A549 (cell line): Measurements from ENCODE around the gene ZMYND8. TPM values are rescaled to one million over a fixed set of nuclear protein-coding genes. Genes with fewer than 3 reads are reported as not detected.

Experiments used
- ATAC-seq, 2 experiments: fragments of 200-7000 bp in 1 of 2; fragments of >200 bp in 1 of 2; cut with Nextera tagmentation in 1 of 2; cut with Tn5 transposase in 1 of 2; 3 replicates each; pipeline versions ENCODE4 v1.8.0 to v1.9.1; 2018 to 2020; ENCODE audit warnings: mild to moderate bottlenecking in 1 of 2, moderate library complexity in 1 of 2
- CTCF ChIA-PET: fragments of 300-600 bp; sonication (Branson Sonifier 250); formaldehyde crosslinking; extraction: SDS; loops from one replicate; lab custom pipeline; 2021; ENCODE audit warnings: antibody characterized with exemption, inconsistent platforms; lab: Yijun Ruan, JAX
- POLR2A ChIA-PET: fragments of 350-600 bp; formaldehyde crosslinking; extraction: SDS; loops from one replicate; lab custom pipeline; 2021; ENCODE audit warnings: antibody characterized with exemption, inconsistent platforms; lab: Yijun Ruan, JAX
- DNase-seq, 2 experiments: peaks; one replicate each; pipeline versions ENCODE4 v3.0.0 to v3.0.0-alpha.2; 2011 to 2016; ENCODE audit warnings: low read depth in 1 of 2, low spot score in 1 of 2
- FAIRE-seq: peaks from 2 replicates; lab custom pipeline; 2011; peaks lifted over from hg19 to GRCh38; lab: Jason Lieb, UNC
- H3K27ac ChIP-seq, 2 experiments: fragments of >200 bp; sonication (Bioruptor Twin); formaldehyde crosslinking; 3 replicates each; pipeline ENCODE4 v1.5.1; 2016 to 2017
- H3K4me1 ChIP-seq: fragments of >200 bp; sonication (Bioruptor Twin); formaldehyde crosslinking; 3 replicates; pipeline ENCODE4 v1.6.1; 2016
- H3K4me2 ChIP-seq: fragments of >200 bp; sonication (Bioruptor Twin); formaldehyde crosslinking; 3 replicates; pipeline ENCODE4 v1.6.1; 2016
- H3K4me3 ChIP-seq: fragments of >200 bp; sonication (Bioruptor Twin); formaldehyde crosslinking; 3 replicates; pipeline ENCODE4 v1.5.1; 2016
- H3K9me3 ChIP-seq: fragments of >200 bp; sonication (Bioruptor Twin); formaldehyde crosslinking; 3 replicates; pipeline ENCODE4 v1.6.1; 2016
- BCL3 ChIP-seq: fragments of >200 bp; sonication (Bioruptor Twin); formaldehyde crosslinking; IDR thresholded peaks from 3 replicates; pipeline ENCODE4 v1.6.1; 2016
- BHLHE40 ChIP-seq: IDR thresholded peaks from 2 replicates; pipeline ENCODE4 v1.6.1; 2012; ENCODE audit warnings: low read depth, low read length, inconsistent platforms
- CBX2 ChIP-seq: fragments of 200-600 bp; sonication (generic); IDR thresholded peaks from 2 replicates; pipeline ENCODE4 v1.6.1; 2016; ENCODE audit warnings: low read depth, mild to moderate bottlenecking, borderline replicate concordance
- CHD2 ChIP-seq: fragments of 150-350 bp; IDR thresholded peaks from 2 replicates; pipeline ENCODE4 v1.6.1; 2014; ENCODE audit warnings: low read length; ENCODE audit not compliant: partially characterized antibody
- CTCF ChIP-seq: fragments of >200 bp; sonication (Bioruptor Twin); formaldehyde crosslinking; IDR thresholded peaks from 3 replicates; pipeline ENCODE4 v1.5.1; 2016
- EHMT2 ChIP-seq: fragments of 200-600 bp; sonication (generic); IDR thresholded peaks from 2 replicates; pipeline ENCODE4 v1.6.1; 2016; ENCODE audit warnings: antibody characterized with exemption, low read depth, mild to moderate bottlenecking, moderate library complexity
- ELK1 ChIP-seq: fragments of 150-350 bp; IDR thresholded peaks from 2 replicates; pipeline ENCODE4 v1.6.1; 2014; ENCODE audit warnings: low read depth, mild to moderate bottlenecking, low read length
- EP300 ChIP-seq, 2 experiments: fragments of >200 bp; sonication (Bioruptor Twin); formaldehyde crosslinking; IDR thresholded peaks; 2 replicates in 1 of 2; 3 replicates in 1 of 2; pipeline ENCODE4 v1.6.1; 2016 to 2017
- ESRRA ChIP-seq: fragments of 150-350 bp; IDR thresholded peaks from 2 replicates; pipeline ENCODE4 v1.6.1; 2014; ENCODE audit warnings: mild to moderate bottlenecking, low read length, borderline replicate concordance
- GATA3 ChIP-seq: IDR thresholded peaks from 2 replicates; pipeline ENCODE4 v1.6.1; 2012; ENCODE audit warnings: borderline replicate concordance
- HES2 ChIP-seq: fragments of >200 bp; sonication (Bioruptor Twin); formaldehyde crosslinking; IDR thresholded peaks from 2 replicates; pipeline ENCODE4 v1.6.1; 2016
- HEYL ChIP-seq: fragments of 250-450 bp; sonication (Bioruptor Pico); IDR thresholded peaks from 2 replicates; pipeline ENCODE4 v1.8.0; 2021; ENCODE audit warnings: mild to moderate bottlenecking, moderate library complexity
- MAZ ChIP-seq: fragments of 150-350 bp; IDR thresholded peaks from 2 replicates; pipeline ENCODE4 v1.6.1; 2014; ENCODE audit warnings: antibody characterized with exemption, low read depth, low read length, borderline replicate concordance
- NR3C1 ChIP-seq: fragments of >200 bp; sonication (Bioruptor Twin); formaldehyde crosslinking; IDR thresholded peaks from 3 replicates; pipeline ENCODE4 v1.6.1; 2017
- PHF8 ChIP-seq: fragments of 200-600 bp; sonication (generic); IDR thresholded peaks from 2 replicates; pipeline ENCODE4 v1.6.1; 2016; ENCODE audit warnings: low read depth, mild to moderate bottlenecking, antibody characterized with exemption, moderate library complexity, borderline replicate concordance
- POLR2A ChIP-seq: IDR thresholded peaks from 2 replicates; pipeline ENCODE4 v1.6.1; 2012; ENCODE audit warnings: mild to moderate bottlenecking, low read length
- POLR2AphosphoS2 ChIP-seq: conservative IDR thresholded peaks from 2 replicates; pipeline ENCODE4 v1.6.1; 2012; ENCODE audit warnings: low read length, improper control_type of control experiment, inconsistent platforms
- RARB ChIP-seq: fragments of 250-450 bp; sonication (Bioruptor Pico); IDR thresholded peaks from 2 replicates; pipeline ENCODE4 v1.8.0; 2021; ENCODE audit warnings: mild to moderate bottlenecking, moderate library complexity
- REST ChIP-seq: fragments of 200-600 bp; sonication (generic); IDR thresholded peaks from 2 replicates; pipeline ENCODE4 v1.6.1; 2016; ENCODE audit warnings: antibody characterized with exemption, mild to moderate bottlenecking, moderate library complexity
- RNF2 ChIP-seq: fragments of 200-600 bp; sonication (generic); IDR thresholded peaks from 2 replicates; pipeline ENCODE4 v1.6.1; 2016; ENCODE audit warnings: low read depth, mild to moderate bottlenecking, antibody characterized with exemption, moderate library complexity, borderline replicate concordance
- SREBF2 ChIP-seq: fragments of 450-650 bp; IDR thresholded peaks from 2 replicates; pipeline ENCODE4 v1.6.1; 2014; ENCODE audit warnings: mild to moderate bottlenecking, moderate library complexity
- TFCP2L1 ChIP-seq: fragments of 250-450 bp; sonication (Bioruptor Pico); IDR thresholded peaks from 2 replicates; pipeline ENCODE4 v1.5.0; 2021; ENCODE audit warnings: mild to moderate bottlenecking
- USF2 ChIP-seq: fragments of 450-650 bp; IDR thresholded peaks from 2 replicates; pipeline ENCODE4 v1.6.1; 2014; ENCODE audit warnings: antibody characterized with exemption
- ZC3H11A ChIP-seq: fragments of 450-650 bp; IDR thresholded peaks from 2 replicates; pipeline ENCODE4 v1.6.1; 2014; ENCODE audit warnings: antibody characterized with exemption, mild to moderate bottlenecking
- ZSCAN20 ChIP-seq: fragments of 250-450 bp; sonication (Bioruptor Pico); IDR thresholded peaks from 2 replicates; pipeline ENCODE4 v1.8.0; 2022; ENCODE audit warnings: mild to moderate bottlenecking, moderate library complexity
- WGBS: methylation state at CpG from one replicate; pipeline ENCODE4 v1.1.6; 2017; ENCODE audit errors: missing lambda C conversion rate; 5-methylcytosine and 5-hydroxymethylcytosine counted together
- polyA plus RNA-seq, 4 experiments: library from polyadenylated mRNA; depleted of rRNA in 3 of 4; stranded (reverse); fragments of >200 nt; fragmentation: RNase III in 1 of 4; extraction: RNeasy Plus Mini Kit Qiagen cat#74134 plus additional on column Dnase treatment in 1 of 4; gene quantifications; 2 replicates in 3 of 4; 3 replicates in 1 of 4; pipeline ENCODE4 v1.2.3, GENCODE V29; 2011 to 2017

The ZMYND8 gene
- polyA plus RNA-seq, 2 of the 4 experiments (the other 2 are of a cell fraction): 10.4 to 24.9 TPM

GRCh38 chr20:47167846-47168245 lies 188.7 kb downstream of the ZMYND8 start (continued):
- TF ChIP-seq BCL3 (no peak), GATA3 (no peak), USF2 (no peak)

GRCh38 chr20:47165376-47165865 lies 191.1 kb downstream of the ZMYND8 start:
- no peak overlapping the region for H3K27ac ChIP-seq
- H3K4me2 ChIP-seq: no peak overlapping the region
- no peaks in the 10 kb centered on the region for H3K4me1 ChIP-seq
- no peak for TF ChIP-seq RNF2
- WGBS: 64% methylated on average over 4 of the region's 4 CpGs
- H3K4me3 ChIP-seq: no peak overlapping the region
- CTCF ChIA-PET: interaction anchor here (0.7 to 2.0 kb wide), 3 partner anchors 9 to 107 kb away, joined by 3 to 8 read pairs (median 4); no protein-coding TSS in a partner anchor
- no peaks in the 10 kb centered on the region; the same call in 2 of the 3 replicates for H3K9me3 ChIP-seq
- FAIRE-seq: no peak
- ATAC-seq: 0 out of 6 replicates have a peak, but pooled peaks of 1 of the 2 experiments have one; percentile 19
- POLR2A ChIA-PET: no interaction called here
- DNase-seq: no peak

GRCh38 chr20:47164140-47164539 lies 192.4 kb downstream of the ZMYND8 start:
- WGBS: 85% methylated on average over 13 of the region's 13 CpGs
- Histone ChIP-seq H3K4me1 (0 out of 3 replicates have a peak, but pooled peaks cover 3% of the 10 kb centered on the region), H3K9me3 (no peaks in the 10 kb centered on the region; the same call in 2 of the 3 replicates), H3K27ac (no peak overlapping the region), H3K4me2 (no peak overlapping the region), H3K4me3 (no peak overlapping the region)
- ChIA-PET POLR2A (no interaction called here), CTCF (interaction anchor here (1.6 kb wide), 1 partner anchor 16 kb away, joined by 6 read pairs; no protein-coding TSS in a partner anchor)
- no peak for DNase-seq
- TF ChIP-seq CBX2 (no peak), ESRRA (no peak), ELK1 (no peak), ZC3H11A (no peak), MAZ (no peak), RARB (no peak), BHLHE40 (no peak), POLR2AphosphoS2 (no peak), PHF8 (no peak), SREBF2 (no peak), EP300 (IDR thresholded peaks at IDR 0.05) (no peak), CHD2 (no peak), EHMT2 (no peak)
- FAIRE-seq: no peak
- no peak for ATAC-seq

- 80% methylated on average over 10 of the region's 10 CpGs for WGBS
- no peak overlapping the region for H3K27ac ChIP-seq
- CTCF ChIA-PET: interaction anchor here (0.5 kb wide), 1 partner anchor 74 kb away, joined by 3 read pairs; no protein-coding TSS in a partner anchor
- no peak overlapping the region for H3K4me3 ChIP-seq
- H3K4me2 ChIP-seq: no peak overlapping the region
- POLR2A ChIA-PET: no interaction called here
- H3K9me3 ChIP-seq: no peaks in the 10 kb centered on the region; the same call in 2 of the 3 replicates
- DNase-seq (no peak), FAIRE-seq (no peak), ATAC-seq (no peak)
- H3K4me1 ChIP-seq: 0 out of 3 replicates have a peak, but pooled peaks cover 6% of the 10 kb centered on the region
- TF ChIP-seq TFCP2L1 (no peak), CTCF (no peak), ZSCAN20 (CRISPR knock-in tag) (no peak), POLR2A (no peak), EP300 (IDR thresholded peaks at IDR 0.05) (no peak), HEYL (CRISPR knock-in tag) (no peak), NR3C1 (no peak), REST (no peak), HES2 (no peak)
Measured at GRCh38 chr20:47161411-47161810, 195.1 kb downstream of the ZMYND8 start.
